Measurements from ENCODE around the gene RPS26. TPM values are rescaled to one million over a fixed set of nuclear protein-coding genes. Genes with fewer than 3 reads are reported as not detected.
A peak's percentile ranks its signal among the peaks of the same experiment; 100 is the strongest.

RPS26 gene
- total and polyA plus RNA-seq, 2 of the 13 experiments (the other 11 are each of a cell fraction or from before 2014, with no cell fraction given), result 150 to 421 TPM

- peak; percentile 94 for TF ChIP-seq ARID5B (CRISPR knock-in tag; IDR thresholded peaks at IDR 0.05)
- 0 out of 2 replicates have a peak, but pooled peaks have one; percentile 15 for TF ChIP-seq PRDM10 (CRISPR knock-in tag; IDR thresholded peaks at IDR 0.05; ENCODE audit: low read depth)
- peak; percentile 50; the same call in 1 of the 2 replicates for TF ChIP-seq ZNF605 (CRISPR knock-in tag; IDR thresholded peaks at IDR 0.05)
- peak; percentile 74; the same call in 1 of the 2 replicates for TF ChIP-seq HMG20B (CRISPR knock-in tag; conservative IDR thresholded peaks at IDR 0.05)
- TF ChIP-seq ZBTB25 (CRISPR knock-in tag; IDR thresholded peaks at IDR 0.05), result peak; percentile 66; the same call in 1 of the 2 replicates
- peak; percentile 30; the same call in 1 of the 2 replicates for TF ChIP-seq SALL1 (CRISPR knock-in tag; IDR thresholded peaks at IDR 0.05)
- no peak for TF ChIP-seq U2AF1 (optimal IDR thresholded peaks at IDR 0.05; ENCODE audit: low read depth, low read length)
- TF ChIP-seq, protein P1, sequence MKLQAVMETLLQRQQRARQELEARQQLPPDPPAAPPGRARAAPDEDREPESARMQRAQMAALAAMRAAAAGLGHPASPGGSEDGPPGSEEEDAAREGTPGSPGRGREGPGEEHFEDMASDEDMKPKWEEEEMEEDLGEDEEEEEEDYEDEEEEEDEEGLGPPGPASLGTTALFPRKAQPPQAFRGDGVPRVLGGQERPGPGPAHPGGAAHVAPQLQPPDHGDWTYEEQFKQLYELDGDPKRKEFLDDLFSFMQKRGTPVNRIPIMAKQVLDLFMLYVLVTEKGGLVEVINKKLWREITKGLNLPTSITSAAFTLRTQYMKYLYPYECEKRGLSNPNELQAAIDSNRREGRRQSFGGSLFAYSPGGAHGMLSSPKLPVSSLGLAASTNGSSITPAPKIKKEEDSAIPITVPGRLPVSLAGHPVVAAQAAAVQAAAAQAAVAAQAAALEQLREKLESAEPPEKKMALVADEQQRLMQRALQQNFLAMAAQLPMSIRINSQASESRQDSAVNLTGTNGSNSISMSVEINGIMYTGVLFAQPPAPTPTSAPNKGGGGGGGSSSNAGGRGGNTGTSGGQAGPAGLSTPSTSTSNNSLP (IDR thresholded peaks at IDR 0.05; ENCODE audit: low read depth, low read length), result peak; percentile 14; the same call in 1 of the 2 replicates
- peak; percentile 83 for TF ChIP-seq NR2F2 (IDR thresholded peaks at IDR 0.05; ENCODE audit: borderline replicate concordance, low read depth)
- peak; percentile 87 for TF ChIP-seq CEBPB (IDR thresholded peaks at IDR 0.05; ENCODE audit: borderline replicate concordance, low read depth, low read length)
- no peak for TF ChIP-seq ZMAT3 (CRISPR knock-in tag; conservative IDR thresholded peaks at IDR 0.05)
- TF ChIP-seq, protein P2, sequence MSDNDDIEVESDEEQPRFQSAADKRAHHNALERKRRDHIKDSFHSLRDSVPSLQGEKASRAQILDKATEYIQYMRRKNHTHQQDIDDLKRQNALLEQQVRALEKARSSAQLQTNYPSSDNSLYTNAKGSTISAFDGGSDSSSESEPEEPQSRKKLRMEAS (IDR thresholded peaks at IDR 0.05), result peak; percentile 57; the same call in 1 of the 2 replicates
- peak; percentile 59; the same call in 1 of the 2 replicates for TF ChIP-seq HNF4G (IDR thresholded peaks at IDR 0.05; ENCODE audit: borderline replicate concordance, low read depth, low read length)
- no peak for TF ChIP-seq HNF4G (CRISPR knock-in tag; IDR thresholded peaks at IDR 0.05; ENCODE audit: borderline replicate concordance, low read depth)
- peak; percentile 36; the same call in 1 of the 2 replicates for TF ChIP-seq ARID2 (CRISPR knock-in tag; IDR thresholded peaks at IDR 0.05; ENCODE audit: borderline replicate concordance)
- TF ChIP-seq FOXA1 (IDR thresholded peaks at IDR 0.05), result no peak
- peak; percentile 64 for TF ChIP-seq FOXA1 (CRISPR knock-in tag; IDR thresholded peaks at IDR 0.05)
- peak; percentile 74 for TF ChIP-seq ELF3 (CRISPR knock-in tag; IDR thresholded peaks at IDR 0.05)
Observed at GRCh38 chr12:56010111-56010570, 31.6 kb upstream of the RPS26 start (continued).
